ENCODE results near the gene ARHGEF4. TPM values are rescaled to one million over a fixed set of nuclear protein-coding genes. Genes with fewer than 3 reads are reported as not detected.

Gene ARHGEF4
- total RNA-seq, 1 experiment from 2014 or later, result 21.8 TPM

- TF ChIP-seq ZNF532 (CRISPR knock-in tag; IDR thresholded peaks at IDR 0.05; ENCODE audit: borderline replicate concordance) (no peak), IRF1 (CRISPR knock-in tag; IDR thresholded peaks at IDR 0.05) (no peak), TEAD4 (CRISPR knock-in tag; IDR thresholded peaks at IDR 0.05) (no peak), ZNF423 (CRISPR knock-in tag; IDR thresholded peaks at IDR 0.05) (no peak), NR2C2 (CRISPR knock-in tag; IDR thresholded peaks at IDR 0.05) (no peak)
Measured at GRCh38 chr2:130853391-130853790, 16.7 kb downstream of the ARHGEF4 start (continued).

- Mint-ChIP-seq H3K9me3 (peaks cover 3% of the 10 kb centered on the region; the same call in 1 of the 2 replicates), H3K4me1 (no peaks in the 10 kb centered on the region), H3K36me3 (no peaks in the 10 kb centered on the region), H3K27me3 (ENCODE audit: low read depth) (no peaks in the 10 kb centered on the region), H3K27ac (no peak overlapping the region), H3K4me3 (no peak overlapping the region)
- ATAC-seq (no peak), DNase-seq (ENCODE audit: low spot score) (no peak)
- ChIA-PET POLR2A (no interaction called here), CTCF (interaction anchor here (3.8 kb wide), 1 partner anchor 19 kb away, joined by 25 read pairs; no protein-coding TSS in a partner anchor)
- TF ChIP-seq AFF4 (CRISPR knock-in tag; IDR thresholded peaks at IDR 0.05; ENCODE audit: borderline replicate concordance) (no peak), EMX1 (CRISPR knock-in tag; IDR thresholded peaks at IDR 0.05) (no peak), ATF3 (CRISPR knock-in tag; conservative IDR thresholded peaks at IDR 0.05) (no peak), ZNF512 (CRISPR knock-in tag; IDR thresholded peaks at IDR 0.05; ENCODE audit: borderline replicate concordance) (no peak), STAT6 (CRISPR knock-in tag; conservative IDR thresholded peaks at IDR 0.05; ENCODE audit: low read depth) (no peak), RORB (CRISPR knock-in tag; IDR thresholded peaks at IDR 0.05) (no peak), FOXJ3 (CRISPR knock-in tag; IDR thresholded peaks at IDR 0.05; ENCODE audit: borderline replicate concordance) (no peak), ZNF138 (CRISPR knock-in tag; conservative IDR thresholded peaks at IDR 0.05) (no peak), GTF2I (CRISPR knock-in tag; conservative IDR thresholded peaks at IDR 0.05) (no peak), ZNF425 (CRISPR knock-in tag; conservative IDR thresholded peaks at IDR 0.05) (no peak), ZBTB43 (CRISPR knock-in tag; IDR thresholded peaks at IDR 0.05) (no peak), RELA (CRISPR knock-in tag; IDR thresholded peaks at IDR 0.05; ENCODE audit: borderline replicate concordance) (no peak), ESRRA (CRISPR knock-in tag; IDR thresholded peaks at IDR 0.05; ENCODE audit: borderline replicate concordance) (no peak), HMGA2 (CRISPR knock-in tag; IDR thresholded peaks at IDR 0.05) (no peak), TEAD1 (CRISPR knock-in tag; IDR thresholded peaks at IDR 0.05) (no peak)
Measured at GRCh38 chr2:130854301-130854700, 17.6 kb downstream of the ARHGEF4 start.
